Neural progenitor cell (in vitro differentiated cells): ENCODE data around the gene GET3. TPM values are rescaled to one million over a fixed set of nuclear protein-coding genes. Genes with fewer than 3 reads are reported as not detected.

ENCODE experiments used
- DNase-seq: peaks from one replicate; pipeline ENCODE4 v3.0.0-alpha.2; 2016; ENCODE audit warnings: low spot score
- H2AFZ ChIP-seq: fragments of 200-600 bp; sonication (generic); replicated peaks from 2 replicates; pipeline ENCODE4 v1.6.1; 2016; ENCODE audit warnings: antibody characterized with exemption
- H3F3A ChIP-seq: fragments of 200-600 bp; sonication (generic); 2 replicates; pipeline ENCODE4 v1.6.1; 2016; ENCODE audit warnings: antibody characterized with exemption, low read depth
- H3K27ac ChIP-seq: fragments of 200-600 bp; sonication (generic); 2 replicates; pipeline ENCODE4 v1.5.1; 2016; ENCODE audit warnings: mild to moderate bottlenecking
- H3K27me3 ChIP-seq: fragments of 200-600 bp; sonication (generic); 2 replicates; pipeline ENCODE4 v1.6.1; 2016; ENCODE audit warnings: mild to moderate bottlenecking, moderate library complexity
- H3K36me3 ChIP-seq: fragments of 200-600 bp; sonication (generic); 2 replicates; pipeline ENCODE4 v1.5.1; 2016
- H3K4me1 ChIP-seq: fragments of 200-600 bp; sonication (generic); 2 replicates; pipeline ENCODE4 v1.6.1; 2016; ENCODE audit warnings: mixed run types
- H3K4me2 ChIP-seq: fragments of 200-600 bp; sonication (generic); 2 replicates; pipeline ENCODE4 v1.6.1; 2016
- H3K4me3 ChIP-seq: fragments of 200-600 bp; sonication (generic); 2 replicates; pipeline ENCODE4 v1.5.1; 2016
- H3K79me2 ChIP-seq: fragments of 200-600 bp; sonication (generic); 2 replicates; pipeline ENCODE4 v1.6.1; 2016; ENCODE audit warnings: low read depth
- H3K9ac ChIP-seq: fragments of 200-600 bp; sonication (generic); 2 replicates; pipeline ENCODE4 v1.6.1; 2016
- H3K9me3 ChIP-seq: fragments of 200-600 bp; sonication (generic); 2 replicates; pipeline ENCODE4 v1.5.1; 2016; ENCODE audit warnings: low read depth
- H4K20me1 ChIP-seq: fragments of 200-600 bp; sonication (generic); 2 replicates; pipeline ENCODE4 v1.6.1; 2016; ENCODE audit warnings: low read depth
- H3K27ac Mint-ChIP-seq: 3 replicates; pipeline ENCODE4 v1.8.0; 2021; ENCODE audit warnings: mixed read lengths
- H3K27me3 Mint-ChIP-seq: 2 replicates; pipeline ENCODE4 v1.8.0; 2022; ENCODE audit warnings: low read depth, mild to moderate bottlenecking, inconsistent platforms, moderate library complexity, mixed read lengths; ENCODE audit not compliant: insufficient read depth
- H3K36me3 Mint-ChIP-seq: 3 replicates; pipeline ENCODE4 v1.8.0; 2021; ENCODE audit warnings: mixed read lengths
- H3K4me1 Mint-ChIP-seq: 3 replicates; pipeline ENCODE4 v1.8.0; 2021; ENCODE audit warnings: mixed read lengths
- H3K4me3 Mint-ChIP-seq: 3 replicates; pipeline ENCODE4 v1.8.0; 2021; ENCODE audit warnings: mild to moderate bottlenecking, moderate library complexity, mixed read lengths
- H3K9me3 Mint-ChIP-seq: 3 replicates; pipeline ENCODE4 v1.8.0; 2020; ENCODE audit warnings: mixed read lengths
- CTCF ChIP-seq: fragments of 200-600 bp; sonication (generic); IDR thresholded peaks from 2 replicates; pipeline ENCODE4 v1.5.1; 2017; ENCODE audit warnings: antibody characterized with exemption, mild to moderate bottlenecking
- EZH2 ChIP-seq: fragments of 200-600 bp; sonication (generic); IDR thresholded peaks from 2 replicates; pipeline ENCODE4 v1.6.1; 2017; ENCODE audit warnings: antibody characterized with exemption, mild to moderate bottlenecking, moderate library complexity
- EZH2phosphoT487 ChIP-seq: fragments of 200-600 bp; sonication (generic); IDR thresholded peaks from 2 replicates; pipeline ENCODE4 v1.6.1; 2017; ENCODE audit warnings: antibody characterized with exemption
- total RNA-seq: library from RNA; depleted of rRNA; stranded (reverse); fragments of >200 nt; gene quantifications from 2 replicates; pipeline ENCODE4 v1.2.3, GENCODE V29; 2015; ENCODE audit warnings: low replicate concordance

GET3 gene
- total RNA-seq, 1 donor from 2014 or later: 62.9 TPM

- peak overlapping the region; percentile 87 for H3K4me3 Mint-ChIP-seq
- no peaks in the 10 kb centered on the region for H3K9me3 Mint-ChIP-seq
- H3K27ac Mint-ChIP-seq: peak overlapping the region; percentile 99
- peaks cover 7% of the 10 kb centered on the region for H3K27me3 Mint-ChIP-seq
- no peak for TF ChIP-seq EZH2
- TF ChIP-seq EZH2phosphoT487: no peak
- no peak for TF ChIP-seq CTCF
- H3K9me3 ChIP-seq: no peaks in the 10 kb centered on the region
- peaks cover 36% of the 10 kb centered on the region for H3K27me3 ChIP-seq
- peak overlapping the region; percentile 56 for H3K27ac ChIP-seq
- peak overlapping the region; percentile 84 for H3K4me2 ChIP-seq
- H3K9ac ChIP-seq: no peak overlapping the region
- no peaks in the 10 kb centered on the region for H4K20me1 ChIP-seq
- H3K79me2 ChIP-seq: no peaks in the 10 kb centered on the region
- no peaks in the 10 kb centered on the region for H3K36me3 Mint-ChIP-seq
- H3K4me1 Mint-ChIP-seq: peaks cover 29% of the 10 kb centered on the region
- H2AFZ ChIP-seq: no peak overlapping the region
- peaks cover 30% of the 10 kb centered on the region for H3K4me1 ChIP-seq
- peak overlapping the region; percentile 61 for H3K4me3 ChIP-seq
- H3F3A ChIP-seq: peaks cover 64% of the 10 kb centered on the region
- DNase-seq: peak; percentile 72
- no peaks in the 10 kb centered on the region for H3K36me3 ChIP-seq
Observed at GRCh38 chr19:12789098-12789903, 52.0 kb downstream of the GET3 start.

GRCh38 chr19:12789904-12790619 lies 52.8 kb downstream of the GET3 start:
- peak; percentile 99 for DNase-seq
- TF ChIP-seq CTCF (no peak), EZH2phosphoT487 (no peak), EZH2 (no peak)
- Histone ChIP-seq H3K4me3 (peak overlapping the region; percentile 61), H3K36me3 (no peaks in the 10 kb centered on the region), H4K20me1 (no peaks in the 10 kb centered on the region), H3K27ac (no peak overlapping the region), H3F3A (peaks cover 62% of the 10 kb centered on the region), H3K4me2 (peak overlapping the region; percentile 84), H3K9me3 (no peaks in the 10 kb centered on the region), H3K9ac (no peak overlapping the region), H3K27me3 (peaks cover 39% of the 10 kb centered on the region), H3K4me1 (peaks cover 30% of the 10 kb centered on the region), H3K79me2 (no peaks in the 10 kb centered on the region), H2AFZ (peak overlapping the region; percentile 23)
- peaks cover 32% of the 10 kb centered on the region for H3K4me1 Mint-ChIP-seq
- H3K27me3 Mint-ChIP-seq: peaks cover 8% of the 10 kb centered on the region
- H3K9me3 Mint-ChIP-seq: no peaks in the 10 kb centered on the region
- H3K4me3 Mint-ChIP-seq: peak overlapping the region; percentile 88
- peak overlapping the region; percentile 74 for H3K27ac Mint-ChIP-seq
- H3K36me3 Mint-ChIP-seq: no peaks in the 10 kb centered on the region

GRCh38 chr19:12790628-12791344 lies 53.5 kb downstream of the GET3 start:
- Mint-ChIP-seq H3K4me1 (peaks cover 34% of the 10 kb centered on the region), H3K4me3 (peak overlapping the region; percentile 88), H3K27me3 (peaks cover 8% of the 10 kb centered on the region), H3K27ac (peak overlapping the region; percentile 74), H3K36me3 (no peaks in the 10 kb centered on the region), H3K9me3 (no peaks in the 10 kb centered on the region)
- Histone ChIP-seq H2AFZ (no peak overlapping the region), H4K20me1 (peaks cover under 1% of the 10 kb centered on the region), H3K36me3 (no peaks in the 10 kb centered on the region), H3K4me2 (peak overlapping the region; percentile 84), H3K9ac (no peak overlapping the region), H3K4me3 (peak overlapping the region; percentile 61), H3F3A (peaks cover 60% of the 10 kb centered on the region), H3K27me3 (peaks cover 39% of the 10 kb centered on the region), H3K4me1 (peaks cover 31% of the 10 kb centered on the region), H3K79me2 (no peaks in the 10 kb centered on the region), H3K27ac (no peak overlapping the region), H3K9me3 (no peaks in the 10 kb centered on the region)
- TF ChIP-seq EZH2: no peak
- TF ChIP-seq EZH2phosphoT487: no peak
- TF ChIP-seq CTCF: no peak
- peak; percentile 31 for DNase-seq
